Natural killer cell (primary cell): ENCODE results near the gene DEFB121. TPM values are rescaled to one million over a fixed set of nuclear protein-coding genes. Genes with fewer than 3 reads are reported as not detected.
"Not testable (repeated sequence)": the region's sequence is repeated elsewhere in the genome, so short reads cannot be mapped to it uniquely, and the experiment has no call there.

Source experiments
- ATAC-seq, 3 donors: fragments of 150-1000 bp in 2 of 3; fragments of 200-7000 bp in 1 of 3; cut with Tn5 transposase; 1 replicate in 1 of 3; 2 replicates in 2 of 3; pipeline ENCODE4 v1.10.0; 2021; ENCODE audit warnings: mild to moderate bottlenecking in 2 of 3, moderate library complexity in 2 of 3
- DNase-seq, 2 donors: peaks; one replicate each; pipeline versions ENCODE4 v3.0.0 to v3.0.0-alpha.2; 2013 to 2021; ENCODE audit warnings: mixed read lengths in 1 of 2
- H3K27ac ChIP-seq: one replicate; pipeline ENCODE4 v1.5.1; 2013; ENCODE audit warnings: mild to moderate bottlenecking, low read length
- H3K27me3 ChIP-seq: one replicate; pipeline ENCODE4 v1.6.1; 2013; ENCODE audit warnings: low read length; ENCODE audit not compliant: control insufficient read depth, insufficient read depth
- H3K36me3 ChIP-seq: one replicate; pipeline ENCODE4 v1.6.1; 2013; ENCODE audit warnings: low read length; ENCODE audit not compliant: control insufficient read depth, insufficient read depth
- H3K4me1 ChIP-seq: one replicate; pipeline ENCODE4 v1.6.1; 2013; ENCODE audit warnings: low read length; ENCODE audit not compliant: control insufficient read depth, insufficient read depth
- H3K4me3 ChIP-seq: one replicate; pipeline ENCODE4 v1.5.1; 2013; ENCODE audit warnings: low read length
- H3K9me3 ChIP-seq: one replicate; pipeline ENCODE4 v1.6.1; 2013; ENCODE audit warnings: low read length; ENCODE audit not compliant: control insufficient read depth, insufficient read depth
- H3K27ac Mint-ChIP-seq, 2 donors: one replicate each; pipeline ENCODE4 v1.8.0; 2022; ENCODE audit warnings: mild to moderate bottlenecking in 2 of 2, mixed read lengths in 2 of 2, moderate library complexity in 1 of 2
- H3K27me3 Mint-ChIP-seq, 2 donors: one replicate each; pipeline ENCODE4 v1.8.0; 2022; ENCODE audit warnings: low read depth in 2 of 2, mixed read lengths in 2 of 2
- H3K36me3 Mint-ChIP-seq: one replicate; pipeline ENCODE4 v1.8.0; 2022; ENCODE audit warnings: mixed read lengths
- H3K4me1 Mint-ChIP-seq, 2 donors: one replicate each; pipeline ENCODE4 v1.8.0; 2022; ENCODE audit warnings: mixed read lengths in 2 of 2
- H3K4me3 Mint-ChIP-seq: one replicate; pipeline ENCODE4 v1.8.0; 2022; ENCODE audit warnings: mild to moderate bottlenecking, moderate library complexity, mixed read lengths
- H3K9me3 Mint-ChIP-seq, 2 donors: one replicate each; pipeline ENCODE4 v1.8.0; 2022; ENCODE audit warnings: mixed read lengths in 2 of 2
- CTCF ChIP-seq: fragments of 200-600 bp; IDR thresholded peaks from one replicate; pipeline ENCODE4 v1.8.0; 2022; ENCODE audit warnings: antibody characterized with exemption
- WGBS: methylation state at CpG from one replicate; pipeline ENCODE4 v1.1.7; 2013; ENCODE audit warnings: missing lambda C conversion rate; ENCODE audit not compliant: insufficient coverage; 5-methylcytosine and 5-hydroxymethylcytosine counted together
- intact Hi-C: fragments of 100-400 bp; cut with micrococcal nuclease; formaldehyde crosslinking; loops from one replicate; pipeline ENCODE4 v1.14.2; 2022
- total RNA-seq, 4 donors: library from RNA; stranded (reverse); fragments of 120-200 nt in 1 of 4; gene quantifications; one replicate each; pipeline versions ENCODE4 v1.2.3 to v1.2.4, GENCODE V29; 2013 to 2022

DEFB121 gene
- total RNA-seq, 3 donors from 2014 or later (not counting 1 experiment from before 2014, with no cell fraction given): not detected

- H3K27ac Mint-ChIP-seq: no peak overlapping the region
- no peak overlapping the region for H3K27ac ChIP-seq
- ATAC-seq (no peak), DNase-seq (no peak)
- no peaks in the 10 kb centered on the region for H3K4me1 Mint-ChIP-seq
- H3K36me3 Mint-ChIP-seq: no peaks in the 10 kb centered on the region
- intact Hi-C loops: no loop called here
- H3K27me3 Mint-ChIP-seq: peaks cover 0 to 2% of the 10 kb centered on the region in 2 donors
- no peaks in the 10 kb centered on the region for H3K4me1 ChIP-seq
- no peak for TF ChIP-seq CTCF
- H3K9me3 ChIP-seq: no peaks in the 10 kb centered on the region
- no peak overlapping the region for H3K4me3 Mint-ChIP-seq
- H3K36me3 ChIP-seq: no peaks in the 10 kb centered on the region
- H3K9me3 Mint-ChIP-seq: peaks cover 0 to 2% of the 10 kb centered on the region in 2 donors
- no peak overlapping the region for H3K4me3 ChIP-seq
- H3K27me3 ChIP-seq: no peaks in the 10 kb centered on the region
- no CpG with 5 or more reads among the region's 2 CpGs for WGBS
These were observed 31.7 kb downstream of the DEFB121 start for GRCh38 chr20:31374346-31374745.

- Histone ChIP-seq H3K36me3 (no peaks in the 10 kb centered on the region), H3K27me3 (no peaks in the 10 kb centered on the region), H3K9me3 (peaks cover 3% of the 10 kb centered on the region), H3K27ac (no peak within 1 kb of the TSS), H3K4me3 (no peak within 1 kb of the TSS), H3K4me1 (no peaks in the 10 kb centered on the region)
- Mint-ChIP-seq H3K27me3 (peaks cover 0 to 2% of the 10 kb centered on the region in 2 donors), H3K36me3 (no peaks in the 10 kb centered on the region), H3K27ac (no peak within 1 kb of the TSS), H3K4me1 (no peaks in the 10 kb centered on the region), H3K9me3 (peaks cover 0 to 2% of the 10 kb centered on the region in 2 donors), H3K4me3 (no peak within 1 kb of the TSS)
- ATAC-seq (no peak), DNase-seq (no peak)
- WGBS: 87% methylated on average over 2 of the region's 2 CpGs
- TF ChIP-seq CTCF: no peak
- intact Hi-C loops: no loop called here
These were observed 37.7 kb downstream of the DEFB121 start, which contains the start of gene DEFB118 for GRCh38 chr20:31368301-31368700. DEFB118 (plus strand) TSS chr20:31368601; CDS start chr20:31368651, 50 bp downstream.

GRCh38 chr20:31364272-31364671, 41.7 kb downstream of the DEFB121 start:
- H3K27me3 Mint-ChIP-seq, H3K4me1 Mint-ChIP-seq, H3K27ac Mint-ChIP-seq, H3K9me3 Mint-ChIP-seq, H3K27ac ChIP-seq, DNase-seq, ATAC-seq, H3K27me3 ChIP-seq, H3K4me3 Mint-ChIP-seq, H3K36me3 ChIP-seq, H3K4me3 ChIP-seq, H3K4me1 ChIP-seq, intact Hi-C loops, H3K9me3 ChIP-seq, H3K36me3 Mint-ChIP-seq: not testable (repeated sequence)
- 84% methylated on average over 4 of the region's 5 CpGs for WGBS

GRCh38 chr20:31363295-31363694, 42.7 kb downstream of the DEFB121 start:
- Histone ChIP-seq H3K27me3 (no peaks in the 10 kb centered on the region), H3K9me3 (peaks cover 3% of the 10 kb centered on the region), H3K4me1 (no peaks in the 10 kb centered on the region), H3K27ac (no peak overlapping the region), H3K4me3 (no peak overlapping the region), H3K36me3 (no peaks in the 10 kb centered on the region)
- DNase-seq (no peak), ATAC-seq (no peak)
- H3K27ac Mint-ChIP-seq: no peak overlapping the region
- intact Hi-C loops: no loop called here
- TF ChIP-seq CTCF: no peak
- no peaks in the 10 kb centered on the region for H3K36me3 Mint-ChIP-seq
- no peaks in the 10 kb centered on the region for H3K4me1 Mint-ChIP-seq
- WGBS: no CpG with 5 or more reads among the region's 4 CpGs
- no peak overlapping the region for H3K4me3 Mint-ChIP-seq
- peaks cover 0 to 2% of the 10 kb centered on the region in 2 donors for H3K9me3 Mint-ChIP-seq
- no peaks in the 10 kb centered on the region for H3K27me3 Mint-ChIP-seq
